ENCODE results near the gene ARHGAP26. TPM values are rescaled to one million over a fixed set of nuclear protein-coding genes. Genes with fewer than 3 reads are reported as not detected.

ARHGAP26 gene
- total and polyA plus RNA-seq, 4 donors = 1.8 to 16.7 (median 4.1) TPM

GRCh38 chr5:142959683-142960657 lies 189.8 kb downstream of the ARHGAP26 start:
- WGBS = 93% methylated on average over 4 of the region's 4 CpGs
- no peak for DNase-seq (ENCODE audit: low spot score)
- H3K4me3 ChIP-seq (ENCODE audit: low read depth in 1 of 3, low read length in 3 of 3) = no peak overlapping the region
- H3K27ac ChIP-seq (ENCODE audit: low read depth in 1 of 2, low read length in 2 of 2) = no peak overlapping the region
- no peaks in the 10 kb centered on the region for H3K36me3 ChIP-seq (ENCODE audit: control insufficient read depth in 4 of 4, insufficient read depth in 3 of 4, low read depth in 1 of 4, low read length in 3 of 4)
- no peaks in the 10 kb centered on the region for H3K27me3 ChIP-seq (ENCODE audit: control insufficient read depth in 4 of 4, insufficient read depth in 4 of 4, low read length in 3 of 4)
- peaks cover 0 to 5% (median 2%) of the 10 kb centered on the region in 4 donors for H3K4me1 ChIP-seq (ENCODE audit: control insufficient read depth in 4 of 4, insufficient read depth in 4 of 4, low read length in 3 of 4)
- no peak overlapping the region for H3K9ac ChIP-seq (ENCODE audit: low read depth in 1 of 2, low read length in 2 of 2)
- H3K9me3 ChIP-seq (ENCODE audit: control insufficient read depth in 4 of 4, low read length in 3 of 4) = no peaks in the 10 kb centered on the region
- TF ChIP-seq GABPA (IDR thresholded peaks at IDR 0.05 in 1 of 2, conservative IDR thresholded peaks at IDR 0.05 in 1 of 2) = no peak
- no peak for TF ChIP-seq REST (IDR thresholded peaks at IDR 0.05)
- no peak for TF ChIP-seq FOXA2 (IDR thresholded peaks at IDR 0.05)
- TF ChIP-seq TAF1 (conservative IDR thresholded peaks at IDR 0.05) = no peak
- no peak for TF ChIP-seq ZBTB33 (IDR thresholded peaks at IDR 0.05)
- TF ChIP-seq RAD21 (IDR thresholded peaks at IDR 0.05) = no peak
- no peak for TF ChIP-seq SP1 (IDR thresholded peaks at IDR 0.05)
- no peak for TF ChIP-seq ATF3 (IDR thresholded peaks at IDR 0.05)

GRCh38 chr5:142961440-142962173 lies 191.4 kb downstream of the ARHGAP26 start:
- Histone ChIP-seq H3K27ac (ENCODE audit: low read depth in 1 of 2, low read length in 2 of 2) (peak overlapping the region in 1 of 2 donors; percentile 31), H3K36me3 (ENCODE audit: control insufficient read depth in 4 of 4, insufficient read depth in 3 of 4, low read depth in 1 of 4, low read length in 3 of 4) (no peaks in the 10 kb centered on the region), H3K9me3 (ENCODE audit: control insufficient read depth in 4 of 4, low read length in 3 of 4) (no peaks in the 10 kb centered on the region), H3K4me3 (ENCODE audit: low read depth in 1 of 3, low read length in 3 of 3) (peak overlapping the region in 1 of 3 donors; percentile 43), H3K9ac (ENCODE audit: low read depth in 1 of 2, low read length in 2 of 2) (peak overlapping the region in 1 of 2 donors; percentile 30), H3K4me1 (ENCODE audit: control insufficient read depth in 4 of 4, insufficient read depth in 4 of 4, low read length in 3 of 4) (peaks cover 0 to 9% (median 2%) of the 10 kb centered on the region in 4 donors), H3K27me3 (ENCODE audit: control insufficient read depth in 4 of 4, insufficient read depth in 4 of 4, low read length in 3 of 4) (no peaks in the 10 kb centered on the region)
- no peak for DNase-seq (ENCODE audit: low spot score)
- 44% methylated on average over 5 of the region's 5 CpGs for WGBS
- TF ChIP-seq HNF4A (conservative IDR thresholded peaks at IDR 0.05) (peak in 1 of 2 donors; percentile 14), FOXA2 (IDR thresholded peaks at IDR 0.05) (no peak), RXRA (IDR thresholded peaks at IDR 0.05) (peak in 1 of 2 donors; percentile 27), RAD21 (IDR thresholded peaks at IDR 0.05) (no peak), GABPA (IDR thresholded peaks at IDR 0.05 in 1 of 2, conservative IDR thresholded peaks at IDR 0.05 in 1 of 2) (no peak), FOXA1 (IDR thresholded peaks at IDR 0.05) (no peak), JUND (IDR thresholded peaks at IDR 0.05) (no peak), ATF3 (IDR thresholded peaks at IDR 0.05) (no peak), ZBTB33 (IDR thresholded peaks at IDR 0.05) (peak; percentile 4), CTCF (IDR thresholded peaks at IDR 0.05; ENCODE audit: low read depth, low read length, missing input control) (no peak), SP1 (IDR thresholded peaks at IDR 0.05) (no peak), HNF4G (IDR thresholded peaks at IDR 0.05) (no peak), TAF1 (conservative IDR thresholded peaks at IDR 0.05) (no peak)

Data from liver (tissue), 9 donors.